GM18508 (cell line): ENCODE measurements around the gene STUB1.

ENCODE experiments used
- ATAC-seq: cut with Tn5 transposase; IDR thresholded peaks from one replicate; pipeline ENCODE4 v1.9.1; 2021; ENCODE audit warnings: moderate number of reproducible peaks; ENCODE audit not compliant: insufficient read depth, unreplicated experiment

STUB1 gene

DNA sequence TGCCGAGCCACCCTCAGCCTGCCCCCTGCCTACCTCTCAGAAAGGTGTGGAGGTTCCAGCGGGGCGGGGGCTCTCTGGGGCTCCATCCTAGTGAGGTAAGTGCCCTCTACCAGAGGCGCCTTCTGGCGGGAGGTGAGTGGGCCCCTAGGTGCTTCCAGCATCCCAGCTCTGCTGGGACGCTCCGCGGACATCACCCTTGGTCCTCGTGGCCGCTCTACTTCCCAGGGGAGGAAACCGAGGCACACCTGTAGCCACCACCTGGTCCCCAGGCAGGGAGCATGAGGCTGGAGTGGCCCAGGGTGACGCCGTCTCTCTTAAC lies 37.2 kb upstream of the STUB1 start:
- no peak for ATAC-seq

DNA sequence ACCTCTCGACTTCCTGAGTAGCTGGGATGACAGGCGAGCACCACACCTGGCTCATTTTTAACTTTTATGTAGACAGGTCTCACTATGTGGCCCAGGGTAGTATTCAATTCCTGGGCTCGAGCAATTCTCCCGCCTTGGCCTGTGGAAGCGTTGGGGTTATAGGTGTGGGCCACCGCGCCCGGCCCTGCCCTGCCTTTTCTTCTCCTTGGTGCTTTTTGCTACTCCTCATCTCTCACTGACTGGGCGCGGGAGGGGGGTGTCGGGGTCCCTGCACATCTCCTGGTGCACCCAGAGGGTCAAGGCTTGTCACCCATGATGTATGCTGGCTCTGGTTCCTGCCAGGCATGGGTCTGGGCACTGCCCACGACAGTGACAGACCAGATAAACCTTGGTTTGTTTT lies 35.7 kb upstream of the STUB1 start:
- ATAC-seq = no peak

DNA sequence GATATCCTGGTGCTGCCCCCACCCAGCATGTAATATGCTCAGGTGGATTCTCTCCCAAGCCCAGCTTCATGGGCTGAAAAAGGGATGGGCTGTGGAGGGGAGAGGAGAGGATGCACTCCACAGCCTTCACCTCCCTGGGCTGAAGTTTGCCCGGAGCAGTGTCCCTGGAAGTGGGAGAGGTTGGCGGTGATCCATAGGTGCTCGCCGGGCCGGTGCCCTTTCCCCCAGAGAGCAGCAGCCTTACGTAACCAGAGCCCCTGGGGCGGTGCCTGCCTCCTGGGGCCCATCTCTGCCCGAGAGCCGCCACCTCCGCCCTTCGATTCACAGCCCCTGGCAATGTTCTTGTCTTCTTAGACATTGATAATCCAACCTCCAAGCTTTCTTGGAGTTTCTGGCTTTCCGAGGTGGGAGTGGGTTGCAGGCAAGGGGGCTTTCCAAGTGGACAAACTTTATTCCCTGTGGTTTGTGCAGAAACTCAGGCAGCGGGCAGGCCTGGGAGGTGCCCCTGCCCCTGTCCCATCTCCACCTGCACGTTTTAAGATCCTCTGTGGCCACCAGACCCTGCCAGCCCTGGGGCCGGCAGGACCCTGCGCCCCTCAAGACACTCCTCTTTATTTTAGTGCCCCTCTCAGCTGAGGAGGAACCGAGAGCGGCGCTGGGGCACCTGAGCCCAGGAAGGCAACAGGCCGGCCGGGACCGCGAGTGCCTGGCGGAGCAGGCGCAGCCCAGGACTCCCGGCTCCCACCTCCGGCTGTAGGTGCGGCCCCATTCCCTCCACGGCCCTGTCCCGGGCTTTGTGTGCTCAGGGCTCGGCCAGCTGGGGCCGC lies 34.1 kb upstream of the STUB1 start:
- no peak for ATAC-seq

GRCh38 chr16:646679-647172 lies 33.5 kb upstream of the STUB1 start:
- ATAC-seq = no peak

GRCh38 chr16:647173-647902 lies 32.9 kb upstream of the STUB1 start:
- no peak for ATAC-seq

DNA sequence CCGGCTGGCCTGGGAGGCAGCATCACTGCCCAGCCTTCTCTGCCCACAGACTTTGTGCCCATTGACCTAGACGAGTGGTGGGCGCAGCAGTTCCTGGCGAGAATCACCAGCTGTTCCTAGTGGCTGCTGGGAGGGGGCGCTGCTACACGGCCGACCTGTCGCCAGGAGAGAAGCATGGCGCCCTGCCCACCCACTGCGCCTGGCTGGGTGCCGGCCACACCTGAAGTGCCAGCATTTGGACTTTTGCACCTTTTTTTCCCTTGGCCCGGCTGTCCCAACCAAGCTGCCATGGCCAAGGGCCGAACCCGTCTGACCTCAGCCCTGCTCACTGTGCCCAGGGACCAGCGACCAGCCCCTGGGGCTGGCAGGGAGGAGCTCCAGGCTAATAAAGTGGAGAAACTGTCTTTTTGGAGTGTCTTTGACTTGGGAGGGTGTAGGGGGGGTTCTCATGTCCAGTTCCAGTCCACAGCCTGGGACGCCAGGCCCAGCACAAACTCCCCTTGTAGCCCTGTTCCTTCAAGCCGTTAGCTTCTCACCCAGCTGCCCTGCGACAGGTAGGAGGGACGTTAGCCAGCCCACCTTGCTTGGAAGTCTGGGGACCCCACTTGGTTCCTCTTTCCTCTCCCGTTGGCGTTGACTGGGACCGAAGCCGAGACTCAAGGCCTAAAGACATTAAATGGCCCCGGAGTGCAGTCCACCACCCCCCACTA lies 32.0 kb upstream of the STUB1 start:
- no peak for ATAC-seq

DNA sequence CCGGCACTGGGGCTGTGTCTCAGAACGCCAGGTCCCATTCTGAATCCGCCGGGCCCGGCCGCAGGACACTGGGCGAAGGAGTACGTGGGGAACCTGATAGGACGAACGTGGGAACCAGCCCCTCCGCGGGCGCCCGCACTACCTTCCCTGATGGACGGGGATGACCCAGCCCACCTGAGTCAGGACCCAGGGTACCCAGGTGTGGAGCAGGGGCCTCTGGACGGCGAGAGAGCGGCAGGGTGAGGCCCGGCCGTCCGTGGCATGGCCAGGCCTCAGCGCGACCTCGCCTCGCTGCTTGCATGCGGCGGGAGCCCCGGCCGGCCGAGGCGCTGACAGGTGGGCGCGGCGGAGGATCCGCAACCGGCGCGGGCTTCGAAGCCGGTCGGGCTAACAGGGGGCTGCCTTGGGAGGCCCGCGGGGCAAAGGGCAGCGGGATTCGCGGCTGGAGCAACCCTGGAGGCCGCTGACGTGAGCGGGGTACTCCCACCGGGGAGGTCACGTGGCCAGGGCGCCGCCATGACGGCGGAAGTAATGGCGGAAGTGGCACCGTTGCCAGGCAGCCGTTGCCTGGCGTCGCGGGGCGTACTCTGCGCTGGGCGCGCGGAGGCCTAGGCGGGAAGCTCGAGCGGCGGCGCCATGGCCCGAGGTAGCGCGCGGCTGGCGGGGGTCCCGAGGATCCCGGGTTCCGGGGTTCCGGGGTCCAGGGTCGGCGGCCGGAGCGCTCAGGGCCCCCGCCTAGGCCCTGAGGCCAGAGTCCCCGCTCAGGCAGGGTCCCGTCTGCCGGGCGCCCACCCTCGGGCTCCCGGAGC lies 31.2 kb upstream of the STUB1 start, which contains the start of gene WDR90:
WDR90 (plus strand) TSS at position 585 of the 809 bp plus-strand sequence; CDS start at position 637, 52 bp downstream.
- ATAC-seq = peak; percentile 43

GRCh38 chr16:649631-650030 lies 30.6 kb upstream of the STUB1 start:
- no peak for ATAC-seq

DNA sequence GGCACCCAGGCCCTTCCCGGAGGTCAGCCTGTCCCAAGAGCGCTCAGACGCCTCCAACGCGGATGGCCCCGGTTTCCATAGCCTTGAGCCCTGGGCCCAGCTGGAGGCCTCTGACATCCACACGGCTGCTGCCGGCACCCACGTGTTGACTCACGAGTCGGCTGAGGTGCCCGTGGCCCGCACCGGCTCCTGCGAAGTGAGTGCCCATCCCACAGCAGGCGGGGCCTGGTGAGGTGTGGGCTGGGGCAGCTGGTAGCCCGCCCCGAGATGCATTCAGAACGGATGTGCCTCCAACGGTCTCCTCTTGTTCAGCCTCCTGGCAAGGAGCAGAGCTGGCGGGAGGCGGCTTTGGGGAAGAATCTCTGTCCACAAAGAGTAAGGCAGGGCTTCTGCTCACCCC lies 28.4 kb upstream of the STUB1 start:
- no peak for ATAC-seq

GRCh38 chr16:652454-653305 lies 27.5 kb upstream of the STUB1 start:
- ATAC-seq = no peak

GRCh38 chr16:654034-654433 lies 26.2 kb upstream of the STUB1 start:
- no peak for ATAC-seq

- no peak for ATAC-seq
Observed at GRCh38 chr16:657487-657886, 22.7 kb upstream of the STUB1 start.

DNA sequence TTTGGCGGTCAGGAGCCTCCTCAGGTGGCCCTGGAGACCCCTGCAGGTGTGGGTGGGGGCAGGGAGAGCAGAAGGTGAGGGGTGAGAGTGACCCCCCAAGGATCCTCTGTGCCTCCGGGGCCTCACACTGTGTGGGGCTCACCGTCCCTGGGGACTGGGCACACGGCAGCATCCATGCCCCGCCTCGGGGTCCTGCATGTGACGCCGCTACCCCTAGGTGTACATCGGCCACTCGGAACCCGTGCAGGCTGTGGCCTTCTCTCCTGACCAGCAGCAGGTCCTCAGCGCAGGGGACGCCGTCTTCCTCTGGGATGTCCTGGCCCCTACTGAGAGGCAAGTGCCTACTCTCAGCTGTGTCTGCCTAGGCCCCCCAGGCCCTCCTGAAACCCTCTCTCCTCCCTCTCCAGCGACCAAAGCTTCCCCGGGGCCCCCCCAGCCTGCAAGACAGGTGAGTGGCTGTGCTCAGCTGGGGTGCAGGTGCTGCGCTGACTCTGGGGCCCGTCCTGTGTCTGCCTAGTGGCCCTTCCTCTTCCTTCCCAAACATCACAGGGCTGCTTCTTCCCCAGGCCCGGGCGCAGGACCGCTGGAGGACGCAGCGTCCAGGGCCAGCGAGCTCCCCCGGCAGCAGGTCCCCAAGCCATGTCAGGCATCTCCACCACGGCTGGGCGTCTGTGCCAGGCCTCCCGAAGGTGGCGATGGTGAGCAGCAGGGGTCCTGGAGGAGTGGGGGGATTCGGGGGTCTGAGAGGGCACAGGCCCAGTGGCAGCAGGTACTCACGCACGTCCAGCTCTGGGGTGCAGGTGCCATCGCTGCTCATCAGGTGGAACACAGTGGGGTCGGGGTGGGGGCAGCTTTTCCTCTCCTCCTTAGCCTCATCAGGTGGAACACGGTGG lies 21.3 kb upstream of the STUB1 start:
- ATAC-seq = no peak

DNA sequence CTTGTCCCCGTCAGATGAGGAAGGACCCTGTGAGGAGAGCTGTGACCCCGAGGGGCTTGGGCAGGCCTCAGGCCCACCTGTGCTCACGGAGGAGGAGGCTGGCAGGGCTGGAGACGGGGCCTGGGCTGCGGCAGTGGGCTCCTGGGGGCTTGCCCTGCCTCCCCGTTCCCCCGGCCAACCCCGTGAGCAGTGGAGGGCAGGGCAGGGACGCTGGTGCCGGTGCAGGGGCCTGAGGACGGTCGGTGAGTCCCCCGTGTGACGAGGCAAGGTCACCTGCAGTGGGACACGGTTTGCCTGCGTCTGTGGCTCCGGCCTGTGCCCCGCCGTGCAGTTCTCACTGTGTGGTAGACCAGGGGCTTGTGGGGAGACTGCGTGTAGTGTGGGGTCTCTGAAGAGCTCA lies 20.6 kb upstream of the STUB1 start:
- no peak for ATAC-seq

DNA sequence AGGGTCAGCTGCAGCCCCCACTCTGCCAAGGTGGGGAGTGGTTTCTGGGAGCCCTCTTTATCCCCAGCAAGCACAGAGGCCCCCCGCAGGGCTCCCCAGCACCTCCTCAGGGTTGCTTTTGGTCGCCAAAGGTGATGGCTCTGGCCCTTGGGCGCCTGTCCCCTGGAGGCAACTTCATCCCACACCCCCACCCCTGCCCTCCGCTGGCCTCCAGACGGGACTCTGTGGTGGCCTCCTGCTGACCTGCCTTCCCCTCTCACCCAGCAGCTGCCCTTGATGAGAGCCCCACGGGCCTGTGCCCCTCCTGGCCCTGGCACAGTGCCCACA lies 20.1 kb upstream of the STUB1 start:
- no peak for ATAC-seq

DNA sequence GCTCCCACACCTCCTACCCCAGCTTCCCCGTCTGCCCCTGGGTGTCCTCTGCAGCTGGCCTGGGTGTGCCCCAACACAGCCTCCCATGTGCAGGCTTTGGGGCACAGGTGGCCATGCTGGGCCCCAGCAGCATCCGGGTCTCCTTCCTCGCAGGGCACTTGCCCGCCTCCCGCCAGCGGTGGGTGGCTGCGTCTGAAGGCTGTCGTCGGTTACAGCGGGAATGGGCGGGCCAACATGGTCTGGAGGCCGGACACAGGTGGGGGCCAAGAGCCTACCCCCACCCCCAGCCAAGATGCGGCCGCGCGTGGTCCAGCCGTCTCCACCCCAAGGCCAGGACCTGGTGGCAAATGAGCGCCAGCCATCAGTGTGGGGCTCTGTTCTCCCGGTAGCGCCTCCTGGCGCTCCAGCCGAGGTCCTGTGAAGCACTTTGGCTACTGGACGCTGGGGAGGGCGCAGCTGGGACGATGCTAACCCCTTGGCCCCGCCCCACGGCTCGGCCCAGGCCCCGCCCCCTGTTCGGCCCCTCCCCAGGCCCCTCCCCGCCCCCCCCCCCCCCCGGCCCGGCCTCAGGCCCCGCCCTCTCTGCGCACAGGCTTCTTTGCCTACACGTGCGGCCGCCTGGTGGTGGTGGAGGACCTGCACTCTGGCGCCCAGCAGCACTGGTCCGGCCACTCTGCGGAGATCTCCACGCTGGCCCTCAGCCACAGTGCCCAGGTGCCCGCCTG lies 19.6 kb upstream of the STUB1 start:
- no peak for ATAC-seq

DNA sequence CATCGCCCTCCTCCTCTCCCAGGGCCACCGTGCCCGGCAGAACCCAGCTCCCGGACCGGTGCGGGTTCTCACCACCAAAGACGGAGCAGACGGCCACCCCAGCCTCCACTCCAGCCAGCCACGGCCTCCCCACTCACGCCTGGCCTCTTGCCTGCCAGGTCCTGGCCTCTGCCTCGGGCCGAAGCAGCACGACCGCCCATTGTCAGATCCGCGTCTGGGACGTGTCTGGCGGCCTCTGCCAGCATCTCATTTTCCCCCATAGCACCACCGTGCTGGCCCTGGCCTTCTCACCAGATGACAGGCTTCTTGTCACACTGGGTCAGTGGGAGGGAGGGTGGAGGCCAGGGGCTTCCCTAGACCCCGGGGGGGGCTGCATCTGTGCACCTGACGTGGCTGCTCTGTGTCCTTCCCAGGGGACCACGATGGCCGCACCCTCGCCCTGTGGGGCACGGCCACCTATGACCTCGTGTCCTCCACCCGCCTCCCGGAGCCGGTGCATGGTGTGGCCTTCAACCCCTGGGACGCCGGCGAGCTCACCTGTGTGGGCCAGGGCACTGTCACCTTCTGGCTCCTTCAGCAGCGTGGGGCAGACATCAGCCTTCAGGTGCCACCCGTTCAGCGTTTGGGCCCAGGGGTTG lies 18.9 kb upstream of the STUB1 start:
- no peak for ATAC-seq
